Aorta (tissue), 5 donors: Measurements from ENCODE around the gene U2AF2. TPM values are rescaled to one million over a fixed set of nuclear protein-coding genes. Genes with fewer than 3 reads are reported as not detected.

Source experiments
- ATAC-seq: fragments of 200-7000 bp; cut with Tn5 transposase; one replicate; pipeline ENCODE4 v1.9.1; 2022; ENCODE audit warnings: moderate library complexity; ENCODE audit not compliant: low FRiP score
- DNase-seq, 2 donors: peaks; one replicate each; pipeline ENCODE4 v3.0.0-alpha.2; 2020
- H3K27ac ChIP-seq, 2 donors: one replicate each; pipeline ENCODE4 v1.5.1; 2013; ENCODE audit warnings: low read length in 2 of 2, mild to moderate bottlenecking in 2 of 2, moderate library complexity in 2 of 2, control low read depth in 1 of 2, inconsistent platforms in 1 of 2, low read depth in 1 of 2
- H3K27me3 ChIP-seq, 2 donors: one replicate each; pipeline ENCODE4 v1.6.1; 2013; ENCODE audit warnings: control low read depth in 1 of 2, low read length in 1 of 2, mild to moderate bottlenecking in 1 of 2, moderate library complexity in 1 of 2; ENCODE audit not compliant: insufficient read depth in 2 of 2, control insufficient read depth in 1 of 2
- H3K36me3 ChIP-seq, 2 donors: one replicate each; pipeline ENCODE4 v1.6.1; 2013; ENCODE audit warnings: control low read depth in 1 of 2, low read length in 1 of 2, mild to moderate bottlenecking in 1 of 2; ENCODE audit not compliant: insufficient read depth in 2 of 2, control insufficient read depth in 1 of 2
- H3K4me1 ChIP-seq, 2 donors: one replicate each; pipeline ENCODE4 v1.6.1; 2013; ENCODE audit warnings: low read length in 2 of 2, control low read depth in 1 of 2, mild to moderate bottlenecking in 1 of 2, moderate library complexity in 1 of 2; ENCODE audit not compliant: insufficient read depth in 2 of 2, control insufficient read depth in 1 of 2
- H3K4me3 ChIP-seq, 2 donors: one replicate each; pipeline ENCODE4 v1.5.1; 2013; ENCODE audit warnings: low read length in 2 of 2, control low read depth in 1 of 2, mild to moderate bottlenecking in 1 of 2
- H3K9me3 ChIP-seq: one replicate; pipeline ENCODE4 v1.6.1; 2013; ENCODE audit warnings: mild to moderate bottlenecking, low read length; ENCODE audit not compliant: control insufficient read depth
- WGBS, 2 donors: extraction: QIAGEN DNeasy Blood & Tissue Kit; methylation state at CpG; one replicate each; pipeline ENCODE4 v1.1.7; 2013; 5-methylcytosine and 5-hydroxymethylcytosine counted together
- intact Hi-C, 2 donors: fragments of 100-400 bp; cut with DNase I; formaldehyde crosslinking; loops; one replicate each; pipeline versions ENCODE4 v1.14.2 to v1.15.0; 2022
- polyA plus RNA-seq, 2 donors: library from polyadenylated mRNA; stranded (reverse); fragments of 200-250 nt; gene quantifications; one replicate each; pipeline ENCODE4 v1.2.3, GENCODE V29; 2013
- total RNA-seq, 2 donors: library from RNA; stranded (reverse); fragmentation: NEBNext Ultra II Directional; extraction: Animal tissue kit (Norgen Biotek cat#: 25700); gene quantifications; one replicate each; pipeline ENCODE4 v1.2.1, GENCODE V29; 2021
- donor health status: healthy with polysubstance abuse.
- donor health status: Bipolar disorder and iron deficiency.
- donor health status: DM: no; HTN: no; CAD: no.
- donor health status: DM: no; HTN: no; CAD: no.
- donor health status: DM: yes; HTN: yes; CAD: no.

U2AF2 gene
- total and polyA plus RNA-seq, 4 donors, result 40.6 to 129 (median 89.5) TPM

DNA sequence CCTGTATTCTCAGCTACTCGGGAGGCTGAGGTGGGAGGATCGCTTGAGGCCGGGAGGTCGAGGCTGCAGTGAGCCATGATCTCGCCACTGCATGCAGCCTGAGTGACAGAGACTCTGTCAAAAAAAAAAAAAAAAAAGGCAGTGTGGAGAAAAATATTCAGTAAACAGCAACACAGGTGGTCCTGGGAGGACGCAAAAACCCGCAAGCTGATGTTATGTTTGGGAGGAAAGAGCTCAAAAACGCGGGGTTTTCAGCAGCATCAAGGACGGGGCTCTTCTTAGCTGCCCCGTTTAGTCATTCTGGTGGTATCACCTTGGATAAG, 29.9 kb upstream of the U2AF2 start:
- Histone ChIP-seq H3K4me3 (no peak overlapping the region), H3K27ac (no peak overlapping the region), H3K9me3 (no peaks in the 10 kb centered on the region), H3K36me3 (no peaks in the 10 kb centered on the region), H3K4me1 (no peaks in the 10 kb centered on the region), H3K27me3 (no peaks in the 10 kb centered on the region)
- intact Hi-C loops, result no loop called here
- WGBS, 2 donors, result 44 to 46% methylated on average over 11 of the region's 11 CpGs
- ATAC-seq (no peak), DNase-seq (no peak)

DNA sequence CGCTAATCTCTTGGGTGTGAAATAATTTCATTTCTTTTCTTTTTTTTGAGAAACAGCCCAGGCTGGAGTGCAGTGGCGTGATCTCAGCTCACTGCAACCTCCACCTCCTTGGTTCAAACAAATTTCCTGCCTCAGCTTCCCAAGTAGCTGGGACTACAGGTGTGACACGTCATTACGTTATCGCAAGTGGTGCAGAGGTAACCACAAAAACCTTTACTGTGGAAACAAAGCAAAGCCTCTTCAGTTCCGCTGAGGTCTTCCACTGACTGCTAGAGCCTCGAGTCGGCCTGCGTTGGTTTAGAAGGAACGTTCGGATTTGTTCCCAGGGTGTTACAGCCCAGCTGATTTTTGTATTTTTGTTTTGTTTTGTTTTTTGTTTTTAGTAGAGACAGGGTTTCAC, 28.5 kb upstream of the U2AF2 start:
- DNase-seq, result no peak
- no peak for ATAC-seq
- no peaks in the 10 kb centered on the region for H3K27me3 ChIP-seq
- intact Hi-C loops, result no loop called here
- 88 to 90% methylated on average over 11 of the region's 11 CpGs for WGBS, 2 donors
- no peaks in the 10 kb centered on the region for H3K9me3 ChIP-seq
- H3K36me3 ChIP-seq, result no peaks in the 10 kb centered on the region
- no peak overlapping the region for H3K27ac ChIP-seq
- no peaks in the 10 kb centered on the region for H3K4me1 ChIP-seq
- no peak overlapping the region for H3K4me3 ChIP-seq

DNA sequence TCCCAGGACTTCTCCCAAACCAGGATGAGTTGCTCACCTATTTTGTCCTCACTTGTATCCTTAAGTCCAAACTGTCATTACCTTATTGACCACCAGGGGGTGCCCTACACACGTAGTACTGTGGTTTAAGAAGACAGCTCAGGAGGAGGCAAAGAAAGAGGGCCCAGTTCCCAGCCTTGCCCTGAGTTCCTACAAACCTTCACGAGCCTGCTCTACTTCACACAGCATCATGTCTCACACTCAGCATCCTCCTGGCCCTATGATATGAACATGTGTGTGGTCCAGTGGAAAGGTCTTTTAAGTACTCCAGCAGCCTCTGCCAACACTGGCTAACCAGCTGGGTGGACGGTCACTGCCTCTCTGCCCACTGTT, 22.4 kb upstream of the U2AF2 start:
- H3K4me1 ChIP-seq, result no peaks in the 10 kb centered on the region
- peak overlapping the region in 1 of 2 donors; percentile 1 for H3K27ac ChIP-seq
- H3K9me3 ChIP-seq, result no peaks in the 10 kb centered on the region
- DNase-seq, result peak in 1 of 2 donors; percentile 84
- H3K36me3 ChIP-seq, result no peaks in the 10 kb centered on the region
- peak; percentile 85 for ATAC-seq
- H3K27me3 ChIP-seq, result no peaks in the 10 kb centered on the region
- intact Hi-C loops, result loop anchor here (5.0 kb wide), 1 partner anchor 115 kb away; no protein-coding TSS in a partner anchor
- no peak overlapping the region for H3K4me3 ChIP-seq
- WGBS, 2 donors, result 6 to 7% methylated on average over 3 of the region's 3 CpGs

DNA sequence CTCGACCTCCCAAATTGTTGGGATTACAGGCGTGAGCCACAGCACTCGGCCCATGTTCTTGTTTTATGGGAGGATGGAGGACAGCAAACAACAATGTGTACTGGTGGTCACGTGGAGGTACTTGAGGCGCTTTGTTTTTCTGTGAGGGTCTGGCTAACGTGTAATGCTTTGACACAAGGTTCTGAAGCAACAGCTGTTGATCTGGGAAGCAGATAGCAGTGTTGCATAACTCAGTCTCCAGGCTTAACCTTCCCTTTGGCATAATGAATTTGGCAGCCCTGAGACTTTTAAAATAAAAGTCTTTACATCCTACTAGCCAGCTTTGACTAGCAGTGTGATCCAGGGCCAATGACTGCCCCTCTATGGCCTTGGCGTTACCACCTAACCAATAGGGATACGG, 21.0 kb upstream of the U2AF2 start:
- Histone ChIP-seq H3K4me3 (no peak overlapping the region), H3K27ac (no peak overlapping the region), H3K36me3 (no peaks in the 10 kb centered on the region), H3K4me1 (no peaks in the 10 kb centered on the region), H3K9me3 (no peaks in the 10 kb centered on the region), H3K27me3 (no peaks in the 10 kb centered on the region)
- ATAC-seq, result no peak
- intact Hi-C loops, result loop anchor here (5.0 kb wide), 1 partner anchor 117 kb away; no protein-coding TSS in a partner anchor
- 76 to 83% methylated on average over 8 of the region's 8 CpGs for WGBS, 2 donors
- no peak for DNase-seq

DNA sequence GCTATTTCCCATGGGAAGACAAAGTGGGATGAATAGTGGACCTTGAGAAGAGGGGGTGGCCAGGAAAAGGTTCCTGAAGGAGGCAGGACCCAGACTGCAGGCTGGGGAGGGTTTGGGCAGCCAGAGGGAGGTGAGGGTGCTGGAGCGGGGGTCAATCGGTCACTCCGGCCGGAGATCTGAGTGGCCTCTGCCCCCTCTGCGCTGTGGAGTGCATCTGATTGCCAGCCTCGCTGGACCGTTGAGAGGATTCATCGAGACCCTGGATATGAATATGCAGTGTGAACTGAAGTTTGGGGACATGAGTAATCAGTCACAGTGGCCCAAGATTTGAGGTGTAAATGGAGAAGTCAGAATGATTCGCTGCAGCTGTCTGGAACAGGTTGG, 19.5 kb upstream of the U2AF2 start:
- no peaks in the 10 kb centered on the region for H3K9me3 ChIP-seq
- ATAC-seq, result peak; percentile 11
- intact Hi-C loops, result no loop called here

DNA sequence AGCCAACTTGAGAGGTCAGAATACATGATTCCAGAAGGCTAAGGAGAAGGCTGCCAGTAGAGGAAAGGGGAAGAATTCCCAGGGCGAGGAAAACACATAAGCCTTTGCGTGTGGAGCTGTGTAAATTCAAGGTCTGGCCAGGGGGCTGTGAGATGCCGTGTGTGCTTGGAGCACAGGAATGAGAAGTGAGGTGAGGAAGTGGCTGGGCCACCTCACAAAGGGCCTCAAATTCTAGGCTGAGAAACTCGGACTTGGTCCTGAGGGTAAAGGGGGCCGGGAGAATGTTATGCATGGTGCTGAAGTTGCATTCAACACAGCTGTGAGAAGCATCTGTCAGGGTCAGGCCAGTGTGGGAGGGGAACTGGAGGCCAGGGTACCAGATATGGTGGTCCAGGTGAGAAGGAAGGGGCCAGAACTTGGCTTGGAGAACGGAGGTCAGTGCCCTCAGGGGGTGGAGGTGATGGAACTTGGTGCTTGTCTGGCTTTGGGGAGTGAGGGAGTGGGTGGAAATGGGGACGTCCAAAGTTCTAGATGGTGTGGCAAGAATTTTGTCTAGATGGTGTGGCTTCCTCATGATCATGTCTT, 18.9 kb upstream of the U2AF2 start:
- Histone ChIP-seq H3K4me3 (peak overlapping the region; percentile 75 to 85), H3K36me3 (no peaks in the 10 kb centered on the region), H3K27me3 (no peaks in the 10 kb centered on the region), H3K4me1 (no peaks in the 10 kb centered on the region), H3K9me3 (no peaks in the 10 kb centered on the region), H3K27ac (peak overlapping the region; percentile 45 to 93)
- 60 to 66% methylated on average over 7 of the region's 7 CpGs for WGBS, 2 donors
- intact Hi-C loops, result no loop called here
- DNase-seq, result peak in 1 of 2 donors; percentile 25
- no peak for ATAC-seq

More for the DNA sequence above, 19.5 kb upstream of the U2AF2 start:
- peak in 1 of 2 donors; percentile 50 for DNase-seq
- no peaks in the 10 kb centered on the region for H3K4me1 ChIP-seq
- no peaks in the 10 kb centered on the region for H3K36me3 ChIP-seq
- peak overlapping the region; percentile 45 to 93 for H3K27ac ChIP-seq
- 3 to 7% methylated on average over 9 of the region's 9 CpGs for WGBS, 2 donors
- H3K27me3 ChIP-seq, result no peaks in the 10 kb centered on the region
- H3K4me3 ChIP-seq, result peak overlapping the region; percentile 75 to 85

DNA sequence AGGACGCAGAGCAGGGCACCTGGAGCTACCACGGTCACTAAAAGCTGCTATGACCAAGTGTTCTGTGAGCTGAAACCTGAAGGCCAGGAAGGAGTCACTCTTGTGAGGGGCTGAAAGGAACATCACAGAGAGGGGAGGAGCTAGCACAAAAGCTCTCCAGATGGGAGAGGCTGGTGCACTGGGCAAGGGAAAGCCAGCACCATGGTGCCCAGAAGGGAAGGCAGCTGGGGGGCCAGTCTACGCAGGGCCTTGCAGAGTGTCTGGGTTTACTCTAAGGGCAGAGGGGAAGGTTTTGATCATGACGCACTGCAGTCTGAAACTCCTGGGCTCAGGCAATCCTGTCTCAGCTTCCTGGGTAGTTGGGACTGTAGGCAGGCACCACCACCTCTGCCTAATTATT, 18.1 kb upstream of the U2AF2 start:
- no peaks in the 10 kb centered on the region for H3K27me3 ChIP-seq
- H3K9me3 ChIP-seq, result no peaks in the 10 kb centered on the region
- WGBS, 2 donors, result 83% methylated on average over 4 of the region's 4 CpGs
- no peak for ATAC-seq
- no peaks in the 10 kb centered on the region for H3K36me3 ChIP-seq
- H3K4me3 ChIP-seq, result no peak overlapping the region
- H3K4me1 ChIP-seq, result no peaks in the 10 kb centered on the region
- intact Hi-C loops, result no loop called here
- H3K27ac ChIP-seq, result peak overlapping the region in 1 of 2 donors; percentile 29
- DNase-seq, result no peak

DNA sequence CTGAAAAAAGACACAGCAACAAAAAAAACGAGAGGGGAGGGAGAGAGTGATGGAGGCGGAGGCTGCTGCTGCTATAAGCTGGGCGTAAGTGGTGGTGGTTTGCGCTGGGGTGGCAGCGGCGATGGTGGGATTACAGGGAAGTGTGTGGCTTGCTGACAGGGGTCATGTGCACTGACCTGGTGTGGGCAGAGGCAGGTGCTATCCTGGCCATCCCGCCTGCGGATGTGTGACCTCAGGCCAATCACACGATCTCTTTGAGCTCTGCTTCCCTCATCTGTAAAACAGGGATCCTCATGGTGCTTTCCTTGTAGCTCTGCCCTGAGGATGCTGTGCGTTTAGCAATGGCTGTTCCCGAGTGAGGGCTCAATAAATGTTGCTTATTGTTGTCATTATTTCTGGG, 17.3 kb upstream of the U2AF2 start:
- Histone ChIP-seq H3K9me3 (no peaks in the 10 kb centered on the region), H3K27me3 (no peaks in the 10 kb centered on the region), H3K27ac (no peak overlapping the region), H3K36me3 (no peaks in the 10 kb centered on the region), H3K4me3 (no peak overlapping the region), H3K4me1 (no peaks in the 10 kb centered on the region)
- peak in 1 of 2 donors; percentile 45 for DNase-seq
- intact Hi-C loops, result no loop called here
- WGBS, 2 donors, result 74 to 80% methylated on average over 11 of the region's 11 CpGs
- ATAC-seq, result no peak

DNA sequence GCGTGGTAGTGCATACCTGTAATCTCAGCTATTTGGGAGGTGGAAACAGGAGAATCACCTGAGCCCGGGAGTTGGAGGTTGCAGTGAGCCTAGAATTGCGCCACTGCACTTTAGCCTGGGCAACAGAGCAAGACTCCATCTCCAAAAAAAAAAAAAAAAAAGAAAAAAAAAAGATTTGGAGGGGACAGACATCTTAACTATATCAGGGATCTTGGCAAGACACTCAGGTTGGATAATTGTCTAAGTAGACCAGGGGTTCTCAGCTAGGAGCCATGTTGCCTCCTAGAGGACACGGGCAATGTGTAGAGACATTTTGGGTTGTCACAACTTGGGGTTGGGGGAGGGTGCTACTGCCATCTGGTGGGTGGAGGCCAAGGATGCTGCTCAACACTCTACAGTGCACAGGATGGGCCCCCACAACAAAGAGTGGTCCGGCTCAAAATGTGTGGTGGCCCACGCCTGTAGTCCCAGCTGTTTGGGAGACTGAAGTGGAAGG, 15.9 kb upstream of the U2AF2 start:
- intact Hi-C loops, result no loop called here

More for the DNA sequence above, 15.9 kb upstream of the U2AF2 start:
- Histone ChIP-seq H3K27me3 (no peaks in the 10 kb centered on the region), H3K27ac (no peak overlapping the region), H3K4me3 (no peak overlapping the region), H3K4me1 (peaks cover 0 to 3% of the 10 kb centered on the region in 2 donors), H3K9me3 (no peaks in the 10 kb centered on the region), H3K36me3 (no peaks in the 10 kb centered on the region)
- 65 to 81% methylated on average over 6 of the region's 6 CpGs for WGBS, 2 donors
- DNase-seq, result peak; percentile 50 to 78
- no peak for ATAC-seq
